ENCODE results near the gene TP53TG5. TPM values are rescaled to one million over a fixed set of nuclear protein-coding genes. Genes with fewer than 3 reads are reported as not detected.

The TP53TG5 gene
- total and polyA plus RNA-seq, 10 of the 15 experiments (the other 5 are each of a cell fraction or from before 2014, with no cell fraction given): 0.24 TPM; not detected in 9

GRCh38 chr20:45329497-45330319 lies 48.4 kb downstream of the TP53TG5 start:
- DNase-seq (ENCODE audit: low read depth, low spot score) (no peak), FAIRE-seq (no peak), ATAC-seq (no peak)
- Histone ChIP-seq H3K9ac (ENCODE audit: control insufficient read depth, insufficient read depth, low read length) (no peak overlapping the region), H3K4me2 (ENCODE audit: control insufficient read depth, insufficient read depth) (no peak overlapping the region), H4K20me1 (ENCODE audit: control insufficient read depth, insufficient read depth) (no peaks in the 10 kb centered on the region; the same call in 1 of the 2 replicates), H3K27me3 (replicated peaks in 1 of 2; ENCODE audit: control insufficient read depth in 2 of 2, insufficient read depth in 2 of 2, low read length in 1 of 2) (no peaks in the 10 kb centered on the region), H3K27ac (ENCODE audit: control insufficient read depth, insufficient read depth) (no peak overlapping the region), H3K4me1 (ENCODE audit: control insufficient read depth, insufficient read depth, low read length) (no peaks in the 10 kb centered on the region), H3K79me2 (ENCODE audit: control insufficient read depth, insufficient read depth, low read length) (no peaks in the 10 kb centered on the region), H3K4me3 (no peak overlapping the region), H2AFZ (ENCODE audit: control insufficient read depth, low read depth, low read length) (no peak overlapping the region), H3K36me3 (ENCODE audit: control insufficient read depth in 2 of 2, insufficient read depth in 2 of 2, low read length in 1 of 2) (no peaks in the 10 kb centered on the region; a peak in 1 of 4 replicates), H3K9me3 (replicated peaks; ENCODE audit: control insufficient read depth, insufficient read depth, low read length) (no peaks in the 10 kb centered on the region)
- WGBS (ENCODE audit: insufficient coverage, insufficient replicate concordance, low lambda C conversion rate, missing lambda C conversion rate): 45% methylated on average over 7 of the region's 7 CpGs
- ChIA-PET POLR2A (no interaction called here), CTCF (interaction anchor here (0.6 to 1.5 kb wide), 3 partner anchors 18 to 36 kb away, joined by 3 to 4 read pairs (median 4); no protein-coding TSS in a partner anchor), RAD21 (ENCODE audit: unreplicated experiment) (interaction anchor here (2.3 kb wide), 1 partner anchor 107 kb away, joined by 5 read pairs; no protein-coding TSS in a partner anchor), SMC1A (ENCODE audit: uncharacterized antibody, unreplicated experiment) (interaction anchor here (1.0 kb wide), 1 partner anchor 17 kb away, joined by 5 read pairs; no protein-coding TSS in a partner anchor)
- in situ Hi-C loops (cut with MboI) (no loop called here), intact Hi-C loops (cut with micrococcal nuclease; ENCODE audit: unreplicated experiment) (no loop called here)
- no TSS peak for BruUV-seq (replicated peaks)
- TF ChIP-seq HDAC6 (IDR thresholded peaks at IDR 0.05; ENCODE audit: unreplicated experiment) (no peak), ZBTB33 (IDR thresholded peaks at IDR 0.05) (no peak), GATAD2B (conservative IDR thresholded peaks at IDR 0.05; ENCODE audit: low read depth) (no peak)

Measured in GM12878 (cell line).